Spleen (tissue), 7 donors: ENCODE measurements around the gene LCT.

Experiments
- CTCF ChIP-seq, 11 experiments: fragments of 200-600 bp in 7 of 11; fragments of 450-650 bp in 4 of 11; sonication (generic) in 4 of 11; IDR thresholded peaks in 8 of 11; conservative IDR thresholded peaks in 3 of 11; 1 replicate in 7 of 11; 2 replicates in 4 of 11; pipeline versions ENCODE4 v1.4.0 to v1.8.0; 2016 to 2021; ENCODE audit warnings: antibody characterized with exemption in 11 of 11, inconsistent platforms in 4 of 11, mild to moderate bottlenecking in 1 of 11
- POLR2A ChIP-seq, 3 donors: fragments of 450-650 bp; IDR thresholded peaks; one replicate each; pipeline ENCODE4 v1.5.1; 2017; ENCODE audit warnings: antibody characterized with exemption in 3 of 3, mild to moderate bottlenecking in 1 of 3
- POLR2AphosphoS5 ChIP-seq, 3 donors: sonication (generic); formaldehyde crosslinking; IDR thresholded peaks; one replicate each; pipeline ENCODE4 v1.5.1; 2017; ENCODE audit warnings: antibody characterized with exemption in 3 of 3
- donor health status: DM: no; HTN: no; CAD: no; lungs with moderate emphysema.
- donor health status: DM: no; HTN: no; CAD: no.
- donor health status: DM: no; HTN: no; CAD: no.

GRCh38 chr2:135740206-135740605, 96.8 kb downstream of the LCT start:
- TF ChIP-seq POLR2A (IDR thresholded peaks at IDR 0.05) (no peak), CTCF (IDR thresholded peaks at IDR 0.05 in 8 of 11, conservative IDR thresholded peaks at IDR 0.05 in 3 of 11) (no peak), POLR2AphosphoS5 (IDR thresholded peaks at IDR 0.05) (no peak)
